ENCODE data around the gene CC2D2B. TPM values are rescaled to one million over a fixed set of nuclear protein-coding genes. Genes with fewer than 3 reads are reported as not detected.

CC2D2B gene
- total and polyA plus RNA-seq, 2 of the 8 experiments (the other 6 are each of a cell fraction or from before 2014, with no cell fraction given) = 0.09 to 0.71 TPM

GRCh38 chr10:96074776-96075175 lies 167.0 kb downstream of the CC2D2B start:
- no peak overlapping the region for H3K4me3 ChIP-seq (ENCODE audit: extremely low read depth in 1 of 4, insufficient read depth in 2 of 4, low read depth in 3 of 4, low read length in 4 of 4)
- H2BK12ac ChIP-seq (ENCODE audit: low read depth, low read length) = no peak overlapping the region
- ChIA-PET POLR2A (ENCODE audit: partially characterized antibody) (interaction anchor here (1.4 to 3.5 kb wide), 2 partner anchors 14 to 55 kb away, joined by 3 to 14 read pairs; partner anchors contain the start of gene ZNF518A), CTCF (ENCODE audit: partially characterized antibody) (interaction anchor here (0.7 to 2.3 kb wide), 3 partner anchors 11 to 58 kb away, joined by 3 to 7 read pairs (median 7); no protein-coding TSS in a partner anchor)
- no peak overlapping the region for H3K18ac ChIP-seq (ENCODE audit: extremely low read depth, low read length)
- no peak overlapping the region for H3K9ac ChIP-seq (replicated peaks in 1 of 4; ENCODE audit: extremely low read depth in 1 of 4, low read depth in 3 of 4, low read length in 3 of 4)
- H3K9me3 ChIP-seq (ENCODE audit: insufficient read depth in 2 of 2, low read depth in 1 of 2, low read length in 1 of 2) = no peaks in the 10 kb centered on the region
- DNase-seq (ENCODE audit: low read depth in 1 of 2, low spot score in 2 of 2) (no peak), FAIRE-seq (no peak)
- no peak overlapping the region for H3K56ac ChIP-seq (replicated peaks; ENCODE audit: insufficient read length, low read depth, low read length)
- H3K4me2 ChIP-seq (ENCODE audit: insufficient read depth in 1 of 2, low read depth in 2 of 2, low read length in 2 of 2) = no peak overlapping the region
- H4K5ac ChIP-seq (ENCODE audit: insufficient read length, low read depth, low read length) = no peak overlapping the region
- H2BK20ac ChIP-seq (ENCODE audit: low read length) = no peak overlapping the region
- no peaks in the 10 kb centered on the region for H3K23me2 ChIP-seq (ENCODE audit: low read depth, low read length)
- 0 out of 2 replicates have a peak overlapping the region, but pooled peaks have one; percentile 2 for H2AFZ ChIP-seq (ENCODE audit: low read length)
- H3K14ac ChIP-seq (ENCODE audit: insufficient read length) = no peak overlapping the region
- no peaks in the 10 kb centered on the region for H3K79me1 ChIP-seq (ENCODE audit: low read depth, low read length)
- H4K91ac ChIP-seq (replicated peaks; ENCODE audit: insufficient read length, low read length) = no peak overlapping the region
- H2BK5ac ChIP-seq (ENCODE audit: low read depth, low read length) = no peak overlapping the region
- no peaks in the 10 kb centered on the region for H3K27me3 ChIP-seq (replicated peaks in 1 of 4; ENCODE audit: control insufficient read depth in 3 of 4, extremely low read depth in 1 of 4, insufficient read depth in 3 of 4, low read length in 3 of 4)
- no peak overlapping the region for H2BK15ac ChIP-seq (ENCODE audit: low read length)
- no peaks in the 10 kb centered on the region for H3K79me2 ChIP-seq (ENCODE audit: control insufficient read depth in 1 of 2, insufficient read depth in 2 of 2, low read length in 2 of 2)
- no peaks in the 10 kb centered on the region for H4K20me1 ChIP-seq (replicated peaks in 1 of 2; ENCODE audit: control insufficient read depth in 1 of 2, insufficient read depth in 2 of 2, low read length in 2 of 2)
- H3K27ac ChIP-seq (ENCODE audit: low read depth, low read length) = no peak overlapping the region
- H3K23ac ChIP-seq (ENCODE audit: insufficient read length) = no peak overlapping the region
- H4K8ac ChIP-seq (ENCODE audit: extremely low read depth, insufficient read depth, low read length) = no peak overlapping the region
- H2BK120ac ChIP-seq (replicated peaks; ENCODE audit: low read depth, low read length) = no peak overlapping the region
- no peak overlapping the region for H2AK5ac ChIP-seq (ENCODE audit: low read depth, low read length)
- no peak overlapping the region for H3K4ac ChIP-seq (replicated peaks; ENCODE audit: insufficient read length, low read depth, low read length)
- WGBS, 2 experiments (ENCODE audit: extremely low coverage in 1 of 2, insufficient coverage in 1 of 2, insufficient read length in 1 of 2, insufficient replicate concordance in 2 of 2, low coverage in 1 of 2, low lambda C conversion rate in 2 of 2, missing lambda C conversion rate in 1 of 2) = 87% methylated on average over 3 of the region's 3 CpGs; no CpG with 5 or more reads in 1 of the 2 experiments
- H3K4me1 ChIP-seq (replicated peaks in 1 of 4; ENCODE audit: control insufficient read depth in 3 of 4, insufficient read depth in 4 of 4, low read length in 3 of 4) = peaks cover 0 to 4% (median 0%) of the 10 kb centered on the region in 4 experiments; a peak in 2 of 7 replicates
- H3K36me3 ChIP-seq (ENCODE audit: control insufficient read depth in 2 of 4, insufficient read depth in 4 of 4, low read length in 3 of 4) = no peaks in the 10 kb centered on the region
- TF ChIP-seq CREB1 (IDR thresholded peaks at IDR 0.05) (no peak), CTBP2 (IDR thresholded peaks at IDR 0.05; ENCODE audit: borderline replicate concordance, insufficient read depth, insufficient read length, low read length) (no peak), BACH1 (IDR thresholded peaks at IDR 0.05; ENCODE audit: low read length) (no peak), RNF2 (IDR thresholded peaks at IDR 0.05; ENCODE audit: borderline replicate concordance, low read depth, low read length, missing control alignments, poor library complexity, severe bottlenecking) (no peak), RBBP5 (IDR thresholded peaks at IDR 0.05; ENCODE audit: borderline replicate concordance, low read depth, low read length) (no peak), NANOG (IDR thresholded peaks at IDR 0.05; ENCODE audit: insufficient read depth, low read depth, low read length, poor library complexity, severe bottlenecking) (no peak), SIX5 (IDR thresholded peaks at IDR 0.05; ENCODE audit: low read depth, low read length) (no peak), ZNF274 (IDR thresholded peaks at IDR 0.05; ENCODE audit: borderline replicate concordance, extremely low read depth, low read length) (no peak), GABPA (IDR thresholded peaks at IDR 0.05; ENCODE audit: borderline replicate concordance, insufficient read depth, low read length) (no peak), CHD1 (IDR thresholded peaks at IDR 0.05; ENCODE audit: low read depth, low read length) (no peak), KDM4A (IDR thresholded peaks at IDR 0.05; ENCODE audit: low read depth, low read length, severe bottlenecking) (no peak), KDM1A (IDR thresholded peaks at IDR 0.05; ENCODE audit: borderline replicate concordance, low read length) (no peak), NRF1 (IDR thresholded peaks at IDR 0.05; ENCODE audit: low read depth, low read length) (no peak), POLR2AphosphoS5 (IDR thresholded peaks at IDR 0.05; ENCODE audit: low read depth, low read length) (no peak)

All from H1 (cell line).